ENCODE data around the gene LYPD6.

- TF ChIP-seq REST (IDR thresholded peaks at IDR 0.05; ENCODE audit: low read depth) (no peak), NFIC (IDR thresholded peaks at IDR 0.05) (no peak), TAF1 (IDR thresholded peaks at IDR 0.05; ENCODE audit: low read depth) (no peak), CREB1 (IDR thresholded peaks at IDR 0.05; ENCODE audit: low read depth) (no peak), FOXM1 (IDR thresholded peaks at IDR 0.05; ENCODE audit: borderline replicate concordance, low read depth) (no peak)
Observed at GRCh38 chr2:149423630-149424029, 93.2 kb downstream of the LYPD6 start.

Data from Ishikawa (cell line).